ELF-1 (cell line): ENCODE measurements around the gene TSPAN31.

Source experiments
- DNase-seq: peaks from one replicate; pipeline ENCODE4 v3.0.0-alpha.2; 2016; ENCODE audit warnings: low read depth, low spot score

TSPAN31 gene

DNA sequence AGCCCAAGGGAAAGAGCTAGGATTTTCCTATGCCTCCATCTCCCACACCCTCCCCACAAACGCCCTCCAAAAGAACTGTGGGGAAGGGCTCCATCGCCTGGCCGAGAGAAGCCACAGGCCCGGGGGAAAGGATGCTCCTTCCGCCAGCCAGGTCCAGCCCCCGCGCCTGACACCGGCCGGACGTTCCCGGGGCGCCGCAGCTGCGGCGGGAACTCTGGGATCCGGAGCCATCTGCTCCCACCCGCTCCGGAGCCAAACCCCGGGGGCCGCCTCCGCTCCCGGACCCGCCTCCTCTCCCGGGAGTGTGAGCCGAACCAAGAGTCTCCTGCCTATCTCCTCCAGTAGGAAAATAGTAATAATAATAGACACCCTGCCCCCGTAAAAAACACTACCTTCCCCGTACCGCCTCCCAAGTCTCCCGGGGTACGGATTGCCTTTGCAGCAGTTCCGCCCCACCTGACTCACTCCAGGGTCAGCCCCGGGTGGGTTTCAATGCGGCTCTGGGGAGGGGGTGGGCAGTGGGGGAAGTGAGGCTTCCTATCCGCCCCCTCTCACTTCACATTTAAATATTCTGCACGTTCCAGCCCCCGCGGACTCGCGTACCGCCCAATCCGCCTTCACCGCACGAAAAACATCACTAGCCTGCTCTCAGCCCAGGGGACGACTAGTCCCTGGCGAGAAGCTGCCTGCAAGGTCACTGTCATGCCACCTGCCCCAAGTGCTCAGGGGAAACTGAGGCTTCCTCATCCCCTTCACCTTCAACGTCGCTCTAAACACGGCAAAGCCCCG, 8.7 kb upstream of the TSPAN31 start:
- DNase-seq, result peak; percentile 67

GRCh38 chr12:57736741-57737466, 7.9 kb upstream of the TSPAN31 start:
- peak; percentile 23 for DNase-seq

- peak; percentile 18 for DNase-seq
Observed at GRCh38 chr12:57737467-57738460, 7.1 kb upstream of the TSPAN31 start.

- peak; percentile 57 for DNase-seq
Observed at GRCh38 chr12:57738661-57739237, 6.1 kb upstream of the TSPAN31 start, which contains the start of gene AGAP2. AGAP2 (minus strand) TSS chr12:57738742; CDS start chr12:57738246, 496 bp downstream.

- DNase-seq, result no peak
Observed at GRCh38 chr12:57739387-57739786, 5.5 kb upstream of the TSPAN31 start.

DNA sequence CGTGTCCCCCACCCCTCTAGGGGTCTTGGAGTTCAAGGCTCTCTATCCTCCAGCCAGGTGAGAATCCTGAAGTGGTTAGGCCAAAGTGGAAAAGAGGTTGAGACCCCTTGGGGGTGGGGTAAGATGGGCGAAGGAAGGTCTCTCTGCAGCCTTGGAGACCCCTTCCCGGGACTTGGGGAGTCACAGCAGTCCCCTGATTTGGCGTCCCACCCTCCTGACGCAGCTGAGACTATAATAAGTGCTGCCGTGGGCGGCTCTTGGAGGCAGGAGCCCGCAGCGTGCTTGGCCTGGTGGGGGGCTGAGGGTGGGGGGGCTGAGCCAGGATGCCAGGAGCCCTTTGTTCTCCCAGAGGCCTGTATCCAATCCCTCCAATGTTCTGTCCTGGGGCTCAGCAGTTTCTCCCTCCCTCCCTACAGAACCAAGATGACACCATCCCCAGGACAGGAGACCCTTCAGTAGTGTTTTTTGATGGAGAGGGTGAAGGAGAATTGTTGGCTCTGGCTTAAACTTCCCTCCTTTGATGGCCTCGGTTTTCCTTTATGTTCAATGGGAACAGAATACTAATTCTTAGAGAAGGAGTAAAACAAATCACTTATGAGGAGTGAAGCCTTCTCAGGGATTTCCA, 4.8 kb upstream of the TSPAN31 start:
- no peak for DNase-seq

DNA sequence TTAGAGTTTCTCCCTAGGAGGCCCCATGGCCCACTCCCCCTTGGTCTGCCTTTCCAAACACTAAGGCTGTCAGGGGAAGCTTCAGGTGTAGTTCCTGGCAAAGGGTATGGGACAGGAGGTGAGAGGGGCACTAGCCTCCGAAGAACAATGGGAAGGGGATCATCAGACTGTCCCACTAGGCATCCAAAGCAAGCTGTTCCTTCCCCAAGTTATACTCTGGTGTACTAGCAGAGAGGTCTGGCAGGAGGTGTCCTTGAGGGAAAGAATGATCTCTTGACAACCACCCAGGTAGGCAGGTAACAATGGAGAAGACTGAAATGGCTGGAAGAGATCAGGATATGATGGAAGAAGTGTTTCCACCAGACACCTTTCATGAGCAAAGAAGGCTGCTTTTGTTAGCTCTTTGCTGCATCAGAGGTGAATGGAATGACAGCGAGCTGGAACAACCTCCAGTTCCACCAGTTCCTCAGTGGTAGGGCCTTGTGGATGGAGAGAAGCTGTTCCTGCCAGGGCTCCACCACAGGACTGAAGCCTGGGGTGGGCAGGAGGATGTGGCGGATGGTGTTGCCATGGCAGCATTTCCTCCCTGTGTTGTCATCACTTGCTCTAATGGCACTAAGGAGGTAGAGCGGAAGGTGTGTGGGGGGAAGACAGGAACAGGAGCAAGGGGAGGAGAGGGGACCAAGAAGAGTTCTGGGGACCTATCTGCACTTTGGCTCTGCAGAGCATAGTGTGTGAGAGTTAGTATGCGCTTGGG, 4.0 kb upstream of the TSPAN31 start:
- no peak for DNase-seq

DNA sequence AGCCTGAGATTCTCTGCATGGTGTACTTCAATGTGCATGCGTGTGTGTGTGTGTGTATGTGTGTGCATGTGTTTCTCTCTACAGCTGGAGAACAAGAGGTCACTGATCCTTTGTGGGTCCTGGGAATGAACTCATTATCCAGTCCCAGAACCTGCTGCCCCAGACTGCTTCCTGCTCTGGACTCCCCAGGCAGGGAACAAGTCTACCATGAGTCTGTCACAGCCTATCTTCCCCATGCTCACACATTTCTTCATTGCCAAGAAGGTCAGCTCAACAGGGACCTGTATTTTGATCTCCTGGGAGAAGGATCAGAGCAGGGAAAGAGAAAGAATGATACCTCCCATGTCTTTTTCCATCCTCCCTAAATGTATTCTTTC, 3.4 kb upstream of the TSPAN31 start:
- DNase-seq, result no peak

GRCh38 chr12:57741844-57742738, 2.7 kb upstream of the TSPAN31 start:
- peak; percentile 55 for DNase-seq

DNA sequence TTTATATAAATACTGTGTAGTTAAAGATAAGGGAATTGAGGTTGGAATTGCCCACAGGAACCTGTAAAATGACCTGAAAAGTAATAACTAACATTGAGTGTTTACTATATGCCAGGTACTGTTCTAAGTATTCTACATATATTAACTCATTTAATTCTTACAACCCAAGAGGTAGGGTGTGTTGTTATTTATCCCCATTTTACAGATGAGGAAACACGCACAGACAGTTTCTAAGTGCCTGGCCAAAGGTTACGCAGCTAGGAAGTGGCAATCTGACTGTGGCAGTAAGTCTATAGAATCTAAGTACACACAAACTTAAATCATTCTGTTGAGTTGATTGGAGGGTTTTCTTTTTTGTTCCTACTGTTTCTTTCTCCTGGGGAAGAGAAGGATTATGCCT, 1.1 kb upstream of the TSPAN31 start:
- DNase-seq, result no peak

GRCh38 chr12:57744194-57744776, 554 bp upstream of the TSPAN31 start:
- DNase-seq, result no peak

DNA sequence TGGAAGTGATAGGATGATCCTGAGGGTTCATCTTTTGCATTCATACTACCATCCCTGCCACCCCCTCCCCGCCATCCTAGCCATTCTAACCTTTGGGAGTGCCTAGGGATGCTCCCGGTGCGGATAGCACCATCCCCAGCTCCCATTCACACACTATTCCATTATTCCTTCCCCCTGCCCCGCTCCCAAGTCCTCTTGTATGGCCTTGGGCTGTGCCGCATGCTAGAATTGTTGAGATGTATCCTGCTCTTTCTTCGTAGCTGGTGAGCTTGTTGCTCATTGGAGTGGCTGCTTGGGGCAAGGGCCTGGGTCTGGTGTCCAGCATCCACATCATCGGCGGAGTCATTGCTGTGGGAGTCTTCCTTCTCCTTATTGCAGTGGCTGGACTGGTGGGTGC, 644 bp downstream of the TSPAN31 start:
- peak; percentile 53 for DNase-seq

DNA sequence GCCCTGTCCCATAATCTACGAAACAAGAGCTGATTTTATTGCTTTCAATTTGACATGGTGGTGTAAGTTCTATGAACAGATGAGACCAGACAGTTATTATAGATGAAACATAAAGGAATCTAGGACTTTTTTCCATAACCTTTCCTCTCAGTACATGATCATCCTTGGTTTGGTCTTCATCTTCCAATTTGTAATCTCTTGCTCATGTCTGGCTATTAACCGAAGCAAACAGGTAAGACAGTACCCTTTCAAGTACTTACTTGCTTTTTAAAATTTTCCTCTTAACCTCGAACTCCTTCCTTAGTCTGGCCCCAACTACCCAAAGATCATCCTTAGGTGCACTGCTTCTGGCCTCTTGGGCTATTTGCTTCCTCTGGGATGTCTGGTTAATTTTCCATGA, 1.2 kb downstream of the TSPAN31 start:
- DNase-seq, result no peak

DNA sequence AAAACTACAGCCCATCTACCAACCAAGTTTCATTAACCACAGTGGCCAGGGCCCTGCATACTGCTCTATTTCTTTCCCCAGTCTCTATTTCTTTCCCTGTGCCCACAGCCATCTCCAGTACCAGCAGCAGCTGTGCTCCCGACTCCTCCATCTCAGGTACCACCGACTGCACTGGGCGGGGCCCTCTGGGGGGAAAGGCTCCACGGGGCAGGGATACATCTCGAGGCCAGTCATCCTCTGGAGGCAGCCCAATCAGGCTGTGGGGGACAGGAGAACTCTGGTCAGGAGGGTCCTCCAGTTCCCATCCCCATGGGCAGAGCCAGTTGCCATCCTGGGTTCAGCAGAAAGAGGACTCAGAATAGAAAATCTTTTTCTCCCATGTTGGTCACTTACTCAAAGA, 4.2 kb downstream of the TSPAN31 start:
- DNase-seq, result no peak

GRCh38 chr12:57750561-57751431, 6.0 kb downstream of the TSPAN31 start:
- no peak for DNase-seq

DNA sequence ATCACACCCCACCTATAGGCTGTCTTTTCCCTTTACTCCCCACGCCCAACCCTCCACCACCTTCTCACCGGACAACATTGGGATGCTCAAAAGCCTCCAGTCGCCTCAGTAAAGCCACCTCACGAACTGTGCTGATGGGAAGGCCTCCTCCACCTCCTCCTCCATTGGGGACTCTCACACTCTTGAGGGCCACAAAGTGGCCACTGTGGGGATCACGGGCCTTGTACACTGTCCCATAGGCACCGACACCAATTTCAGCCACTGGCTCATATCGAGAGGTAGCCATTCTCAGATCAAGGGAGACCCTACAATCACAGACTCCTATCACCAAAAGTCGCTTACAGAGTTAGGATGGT, 6.6 kb downstream of the TSPAN31 start:
- DNase-seq, result no peak

DNA sequence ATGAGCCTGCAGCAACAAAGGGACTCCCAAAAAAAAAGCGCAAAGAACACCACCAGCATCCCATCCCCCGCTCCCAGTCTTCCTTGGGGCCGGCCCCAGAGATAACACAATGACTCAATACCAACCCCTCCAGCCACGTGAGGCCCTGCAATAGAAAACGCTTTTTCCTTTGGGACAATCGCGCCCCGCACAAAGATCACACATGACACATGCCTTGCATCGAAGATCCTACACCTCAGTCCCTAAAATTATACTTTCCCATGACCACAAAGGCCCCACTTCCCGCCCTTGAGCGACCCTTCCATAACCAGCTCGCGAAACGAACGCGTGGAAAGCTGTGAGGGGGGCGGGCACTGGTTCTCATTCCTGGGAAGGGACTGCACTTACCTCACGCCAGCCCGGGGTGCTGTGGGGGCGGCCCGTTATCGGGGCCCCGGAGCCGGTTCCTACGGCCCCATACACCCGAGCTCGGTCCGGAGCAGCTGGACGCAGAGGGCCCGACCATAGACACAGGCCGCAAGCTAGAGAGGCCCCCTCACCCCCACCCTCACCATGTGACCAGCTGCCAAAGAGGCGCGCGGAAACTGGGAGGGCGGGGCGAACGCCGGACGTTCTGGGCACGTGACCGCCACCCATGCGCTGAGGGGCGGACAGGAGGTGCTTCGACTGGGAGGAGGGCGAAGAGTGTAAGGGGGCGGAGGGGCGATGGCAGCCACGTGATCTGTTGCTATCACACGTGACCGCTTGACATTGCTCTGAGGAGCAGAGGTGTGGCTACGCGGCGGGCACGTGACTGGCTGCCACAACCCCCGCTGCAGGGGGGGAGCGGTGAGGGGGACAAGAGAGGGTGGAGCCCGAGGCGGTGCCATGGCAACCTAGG, 7.2 kb downstream of the TSPAN31 start, which contains the start of gene CDK4:
CDK4 (minus strand) TSS at position 523 of the 880 bp plus-strand sequence. CDS start 593 bp downstream, outside the sequence.
- DNase-seq, result peak; percentile 100
